ENCODE results near the gene CCDC91.
"Not testable (repeated sequence)": the region's sequence is repeated elsewhere in the genome, so short reads cannot be mapped to it uniquely, and the experiment has no call there.

Gene CCDC91

DNA sequence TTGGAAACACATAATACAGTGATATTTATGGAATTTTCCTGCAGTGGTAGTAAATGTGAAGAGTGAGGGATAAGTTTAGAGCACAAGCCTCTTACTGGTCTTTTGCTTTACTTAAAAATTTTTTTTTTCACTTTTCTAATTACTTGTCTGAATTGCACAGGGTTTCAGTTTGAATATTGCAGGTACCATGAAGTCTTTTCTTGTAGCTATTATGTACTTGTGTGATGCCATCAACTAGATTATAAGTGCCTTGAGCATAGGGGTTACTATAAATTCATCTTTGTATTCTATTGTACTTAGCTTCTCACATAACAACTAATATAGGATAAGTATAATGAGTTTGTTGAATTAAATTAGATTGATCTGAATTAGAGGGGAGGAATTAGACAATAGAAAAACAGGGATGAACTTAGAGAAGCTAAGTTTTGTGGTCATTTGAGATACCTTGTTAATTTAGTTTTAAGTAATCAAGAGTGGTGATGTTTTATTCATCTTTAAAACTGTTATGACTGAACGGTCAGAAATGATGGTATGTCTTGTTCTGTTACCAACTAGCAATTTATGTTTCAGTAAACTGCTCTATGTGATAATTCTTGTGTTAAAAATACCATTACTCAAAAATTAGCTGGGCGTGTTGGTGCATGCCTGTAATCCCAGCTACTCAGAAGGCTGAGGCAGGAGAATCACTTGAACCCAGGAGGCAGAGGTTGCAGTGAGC, 42.1 kb downstream of the CCDC91 start:
- no peak for DNase-seq (ENCODE audit: low read depth in 2 of 2)

DNA sequence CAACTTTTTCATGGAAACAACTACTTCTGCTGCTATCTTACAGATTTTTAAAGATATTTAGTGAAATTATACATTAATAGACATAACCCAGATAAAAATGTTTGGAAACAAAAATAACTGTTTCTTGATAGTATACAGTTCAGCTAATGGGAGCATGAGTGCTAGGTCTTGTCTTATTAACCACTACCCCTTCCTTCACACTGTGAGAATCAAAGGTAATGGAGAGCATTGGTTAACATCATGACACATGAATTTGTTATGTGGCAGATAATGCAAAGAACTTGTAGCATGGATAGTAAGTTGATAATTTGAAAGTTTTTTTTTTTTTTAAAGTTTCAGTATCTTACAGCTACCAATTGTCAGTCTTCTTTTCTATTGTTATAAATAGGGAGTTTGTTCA, 44.2 kb downstream of the CCDC91 start:
- no peak for DNase-seq (ENCODE audit: low read depth in 2 of 2)

DNA sequence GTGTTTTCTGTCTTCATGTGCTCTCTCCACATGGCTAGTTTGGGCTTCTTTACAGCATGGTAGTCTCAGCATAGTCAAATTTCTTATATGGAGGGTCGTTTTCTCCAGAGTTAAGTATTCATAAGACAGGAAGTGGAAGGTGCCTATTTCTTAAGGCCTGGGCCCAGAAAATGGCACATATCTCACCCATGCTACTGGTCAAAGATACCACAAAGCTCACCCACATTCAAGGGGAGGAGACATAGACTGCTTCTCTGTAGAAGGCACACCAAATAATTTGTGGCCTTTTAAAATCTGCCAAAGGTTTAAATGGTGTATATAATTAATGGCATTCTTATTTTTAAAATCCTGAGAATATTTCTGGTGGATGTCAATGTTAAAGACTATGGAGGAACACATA, 44.8 kb downstream of the CCDC91 start:
- no peak for DNase-seq (ENCODE audit: low read depth in 2 of 2)

DNA sequence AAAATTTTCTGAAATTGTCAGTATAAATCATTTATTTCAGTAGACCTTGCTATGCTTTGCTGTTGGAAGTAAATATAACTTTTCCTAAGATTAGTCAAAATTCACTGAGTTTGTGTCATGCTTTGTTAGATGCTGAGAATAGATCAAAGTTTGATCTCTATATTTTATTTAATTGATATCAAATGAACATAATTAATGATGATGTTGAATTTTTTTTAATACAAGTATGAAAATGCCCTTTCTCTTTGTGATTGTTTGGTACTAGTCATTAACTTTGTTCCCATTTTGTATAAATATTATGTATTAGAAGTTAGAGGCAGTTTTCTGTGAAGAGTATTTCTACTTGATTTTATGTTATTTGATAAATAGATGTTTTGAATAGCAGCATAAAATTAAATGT, 45.7 kb downstream of the CCDC91 start:
- no peak for DNase-seq (ENCODE audit: low read depth in 2 of 2)

DNA sequence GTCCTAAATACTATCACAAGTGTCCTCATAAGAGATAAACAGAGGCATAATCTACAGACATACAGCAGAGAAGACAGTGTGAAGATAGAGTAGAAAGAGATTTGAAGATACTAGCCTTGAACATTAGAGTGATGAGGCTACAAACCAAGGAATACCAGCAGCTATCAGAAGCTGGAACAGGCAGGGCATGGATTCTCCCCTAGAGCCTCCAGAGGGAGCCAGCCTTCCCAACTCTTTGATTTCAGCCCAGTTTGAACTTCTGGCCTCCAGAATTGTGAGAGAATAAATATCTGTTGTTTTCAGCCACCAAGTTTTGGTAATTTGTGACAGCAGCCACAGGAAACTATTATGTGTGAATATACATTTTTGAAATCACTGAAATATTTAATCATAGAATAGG, 47.2 kb downstream of the CCDC91 start:
- DNase-seq (ENCODE audit: low read depth in 2 of 2): no peak

DNA sequence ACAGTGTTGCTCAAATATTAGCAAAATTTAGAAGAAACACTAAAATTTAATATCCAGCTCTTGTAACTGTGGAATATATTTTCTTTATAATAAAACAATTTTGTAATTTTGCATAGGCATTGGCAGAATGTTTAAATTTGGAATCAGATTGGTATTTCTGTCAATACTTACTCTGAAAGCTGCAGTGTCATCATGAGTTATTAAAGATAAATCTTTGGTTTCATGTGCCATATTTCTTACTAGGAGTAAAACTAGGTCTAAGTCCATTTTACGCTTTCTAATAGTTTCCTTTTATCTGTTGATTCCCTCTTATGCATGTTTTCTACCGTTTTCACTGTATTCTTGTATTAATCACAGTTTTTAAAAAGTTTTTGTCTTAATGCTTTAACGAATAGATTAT, 49.7 kb downstream of the CCDC91 start:
- DNase-seq (ENCODE audit: low read depth in 2 of 2): no peak

DNA sequence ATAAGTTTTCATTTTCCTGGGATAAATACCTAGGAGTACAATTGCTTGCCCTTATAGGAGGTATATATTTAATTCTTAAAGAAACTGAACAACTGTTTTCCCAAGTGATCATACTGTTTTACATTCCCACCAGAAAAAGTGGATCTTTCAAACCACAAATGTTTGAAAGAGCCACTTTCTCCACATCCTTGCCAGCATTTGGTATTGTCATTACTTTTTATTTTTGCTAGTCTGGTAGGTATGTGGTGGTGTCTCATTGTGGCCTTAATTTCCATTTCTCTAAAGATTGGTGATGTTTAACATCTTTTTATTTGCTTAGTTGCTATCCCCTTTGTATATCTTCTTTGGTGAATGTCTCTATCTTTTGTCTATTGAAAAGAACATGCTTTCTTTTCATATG, 50.6 kb downstream of the CCDC91 start:
- DNase-seq (ENCODE audit: low read depth in 2 of 2): no peak

DNA sequence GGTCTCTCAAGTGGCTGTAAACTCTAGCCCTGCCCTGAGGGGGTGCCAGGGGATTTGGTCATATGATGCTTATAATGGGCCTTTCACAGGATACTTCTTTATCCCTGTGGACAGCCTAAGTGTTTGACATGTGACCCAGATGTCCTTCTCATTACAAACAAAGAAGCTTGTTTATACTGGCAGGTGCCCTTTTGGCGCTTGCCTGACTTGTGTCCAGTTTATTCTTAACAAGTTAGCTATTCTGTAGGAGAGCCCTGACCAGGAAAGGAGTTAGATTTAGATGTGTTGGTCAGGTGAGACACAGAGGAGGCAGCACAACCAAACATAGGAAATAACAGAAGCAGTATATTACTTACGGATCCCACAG, 51.9 kb downstream of the CCDC91 start:
- DNase-seq (ENCODE audit: low read depth in 2 of 2): no peak

DNA sequence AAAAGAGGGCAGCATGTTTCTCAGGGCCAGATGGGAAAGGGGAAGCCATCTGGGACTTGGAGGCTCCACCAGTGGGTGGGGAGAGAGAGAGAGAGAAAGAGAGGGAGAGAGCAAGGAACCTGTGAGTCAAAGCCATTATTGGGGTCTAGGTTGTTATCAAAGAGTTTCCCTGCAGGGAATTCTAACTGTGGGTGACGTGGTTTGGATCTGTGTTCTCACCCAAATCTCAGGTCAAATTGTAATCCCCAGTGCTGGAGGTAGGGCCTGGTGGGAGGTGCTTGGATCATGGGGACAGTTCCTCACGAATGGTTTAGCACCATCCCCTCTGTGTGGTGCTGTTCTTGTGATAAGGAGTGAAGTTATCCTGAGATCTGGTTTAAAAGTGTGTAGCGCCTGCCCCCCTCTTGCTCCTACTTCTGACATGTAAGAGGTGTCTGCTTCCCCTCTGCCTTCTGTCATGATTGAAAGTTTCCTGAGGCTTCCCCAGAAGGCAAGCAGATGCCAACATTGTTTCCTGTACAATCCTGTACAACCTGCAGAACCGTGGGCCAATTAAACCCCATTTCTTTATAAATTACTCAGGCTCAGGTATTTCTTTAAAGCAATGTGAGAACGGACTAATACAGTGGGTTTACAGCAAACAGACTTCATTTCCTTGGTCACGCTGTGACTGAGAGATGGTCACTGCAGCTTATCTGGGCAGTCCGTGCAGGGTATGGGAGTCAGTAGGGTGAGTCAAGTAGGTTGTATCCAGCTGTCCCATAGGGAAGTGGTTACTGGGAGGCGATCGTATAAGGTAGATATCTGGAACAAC, 52.4 kb downstream of the CCDC91 start:
- no peak for DNase-seq (ENCODE audit: low read depth in 2 of 2)

DNA sequence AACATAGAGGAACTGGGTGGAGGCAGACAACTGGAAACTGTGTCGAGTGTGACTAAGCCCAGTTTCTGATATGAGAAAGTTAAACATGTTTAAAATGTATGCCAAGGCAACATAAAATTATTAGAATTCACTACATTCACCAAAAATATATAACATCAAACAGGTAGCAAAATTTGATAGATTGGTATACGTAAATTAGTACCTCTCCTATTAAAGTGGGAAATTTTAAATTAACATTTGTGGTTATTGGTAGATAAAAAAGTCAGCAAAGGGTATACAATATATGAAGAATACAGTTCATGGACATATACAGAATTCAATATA, 53.0 kb downstream of the CCDC91 start:
- no peak for DNase-seq (ENCODE audit: low read depth in 2 of 2)

DNA sequence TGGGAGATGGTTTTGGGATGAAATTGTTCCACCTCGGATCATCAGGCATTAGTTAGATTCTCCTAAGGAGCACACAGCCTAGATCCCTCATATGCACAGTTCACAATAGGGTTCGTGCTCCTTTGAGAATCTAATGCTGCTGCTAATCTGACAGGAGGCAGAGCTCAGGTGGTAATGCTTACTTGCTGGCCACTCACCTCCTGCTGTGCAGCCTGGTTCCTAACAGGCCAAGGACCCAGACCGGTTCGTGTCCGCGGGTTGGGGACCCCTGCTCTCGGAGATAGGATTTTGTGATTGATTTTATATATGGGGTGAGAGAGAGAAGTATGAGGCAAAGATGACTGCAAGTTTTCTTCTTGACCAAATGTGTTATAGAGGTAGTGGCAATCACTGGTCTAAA, 57.5 kb downstream of the CCDC91 start:
- no peak for DNase-seq (ENCODE audit: low read depth in 2 of 2)

DNA sequence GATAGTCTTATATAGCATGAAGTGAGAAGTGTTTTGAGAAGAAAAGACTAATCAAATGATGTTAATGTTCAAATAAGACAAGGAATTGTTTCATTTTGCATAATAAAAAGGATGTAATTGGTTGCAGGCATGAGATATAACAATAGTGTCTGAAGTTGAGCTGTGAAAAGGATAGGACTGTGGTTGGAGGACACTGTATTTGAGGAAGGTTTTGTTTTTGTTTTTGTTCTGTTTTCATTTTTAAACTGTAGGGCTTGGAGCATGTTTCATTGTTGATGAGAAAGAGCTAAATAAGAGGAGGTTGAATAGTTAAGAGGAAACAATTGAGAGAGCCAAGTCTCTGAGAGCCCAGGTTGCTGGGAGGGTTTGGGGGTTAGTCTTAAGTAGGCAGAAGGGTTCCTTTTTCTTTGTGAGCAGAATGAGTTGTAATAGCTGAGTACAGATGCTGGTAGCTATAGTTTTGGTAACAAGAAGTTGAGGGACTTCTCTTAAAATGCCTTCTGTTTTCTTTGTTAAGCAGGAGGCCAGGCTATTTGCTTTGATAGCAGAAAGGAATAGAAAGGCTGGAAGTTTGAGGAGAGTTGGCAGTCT, 58.4 kb downstream of the CCDC91 start:
- DNase-seq (ENCODE audit: low read depth in 2 of 2): no peak

DNA sequence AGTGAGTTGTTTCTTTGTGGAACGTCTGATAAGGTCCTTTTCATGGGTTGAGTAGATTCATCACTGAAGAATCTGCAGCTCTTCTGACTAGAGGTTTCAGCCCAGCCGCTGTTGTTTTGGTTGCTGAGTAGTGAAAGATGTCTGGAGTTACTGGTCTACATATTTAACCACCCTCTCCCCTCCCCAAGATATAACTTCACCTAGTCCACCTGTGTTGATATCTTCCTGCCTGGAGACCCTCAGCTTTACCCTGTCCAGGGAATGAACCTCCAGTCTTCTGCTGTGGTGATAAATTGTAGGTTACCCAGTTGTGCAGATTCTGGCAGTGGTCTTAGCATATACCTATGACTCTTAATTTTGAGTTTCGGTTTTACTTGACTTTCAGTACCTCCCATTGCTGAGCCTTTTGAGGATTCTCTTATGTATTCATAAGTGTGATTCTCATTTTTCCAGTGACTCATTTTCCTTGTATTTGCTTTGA, 62.9 kb downstream of the CCDC91 start:
- peak; percentile 23 to 30 for DNase-seq (ENCODE audit: low read depth in 2 of 2)

DNA sequence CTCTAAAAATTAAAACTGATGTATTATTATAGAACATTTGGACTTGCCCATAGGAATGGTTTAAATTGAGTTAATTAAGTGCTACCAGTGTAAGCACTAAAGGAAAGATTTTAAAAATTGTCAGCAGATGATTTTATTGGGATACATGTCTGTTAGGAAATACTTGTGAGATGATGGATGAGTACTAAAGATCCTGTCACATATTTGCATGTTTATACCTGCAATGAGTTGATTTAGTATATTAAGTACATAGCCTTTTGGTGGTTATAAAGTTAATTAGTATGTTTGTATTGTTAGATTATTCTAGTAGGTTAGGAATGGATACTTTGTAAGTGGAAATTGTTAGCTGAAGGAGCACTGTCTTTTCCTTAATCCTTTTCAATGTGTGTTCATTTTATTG, 67.2 kb downstream of the CCDC91 start:
- no peak for DNase-seq (ENCODE audit: low read depth in 2 of 2)

DNA sequence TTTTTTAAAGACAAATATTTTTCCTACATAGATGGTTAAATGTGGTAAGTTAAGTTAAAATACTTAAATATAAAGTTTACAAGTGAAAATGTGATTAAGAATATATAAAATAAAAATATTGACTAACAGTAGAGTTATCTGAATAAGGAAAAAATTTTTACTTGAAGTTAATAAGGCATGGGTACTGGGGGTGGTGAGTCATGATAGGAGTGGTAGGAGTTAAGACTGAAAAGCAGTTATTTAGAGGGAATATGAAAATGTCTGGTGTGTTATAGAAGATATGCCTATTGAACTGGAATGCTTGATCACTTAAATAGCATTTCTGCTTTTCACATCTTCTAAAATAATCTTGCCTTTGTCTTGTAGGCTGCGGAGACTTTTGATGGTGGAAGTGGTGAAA, 68.7 kb downstream of the CCDC91 start:
- no peak for DNase-seq (ENCODE audit: low read depth in 2 of 2)

DNA sequence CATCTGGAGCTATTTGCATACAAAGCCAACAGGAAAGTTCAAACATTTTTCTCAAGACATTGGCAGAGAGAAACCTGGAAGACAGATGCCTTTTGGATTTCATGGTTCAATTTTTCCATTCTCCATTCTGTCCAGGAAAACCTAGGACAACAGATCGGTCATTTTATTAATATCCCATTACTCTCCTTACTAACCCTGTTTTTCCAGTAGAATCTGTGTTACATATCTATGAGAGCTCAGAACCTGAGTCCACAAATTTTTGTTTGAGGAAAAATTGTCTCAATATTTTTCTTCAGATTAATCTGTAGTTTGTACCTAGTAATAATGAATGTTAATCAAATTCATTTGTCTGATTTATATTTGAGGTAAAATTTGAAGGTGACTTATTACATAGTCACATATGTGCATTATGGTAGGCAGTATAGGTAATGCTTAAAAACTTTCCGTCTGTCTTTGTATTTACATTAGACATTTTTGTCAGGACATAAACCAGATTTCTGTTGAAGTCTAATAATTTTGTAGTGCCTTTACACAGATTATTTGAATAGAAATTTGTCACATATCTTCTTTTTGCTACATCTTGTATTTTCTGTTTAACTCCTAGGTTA, 75.3 kb downstream of the CCDC91 start:
- DNase-seq (ENCODE audit: low read depth in 2 of 2): no peak

DNA sequence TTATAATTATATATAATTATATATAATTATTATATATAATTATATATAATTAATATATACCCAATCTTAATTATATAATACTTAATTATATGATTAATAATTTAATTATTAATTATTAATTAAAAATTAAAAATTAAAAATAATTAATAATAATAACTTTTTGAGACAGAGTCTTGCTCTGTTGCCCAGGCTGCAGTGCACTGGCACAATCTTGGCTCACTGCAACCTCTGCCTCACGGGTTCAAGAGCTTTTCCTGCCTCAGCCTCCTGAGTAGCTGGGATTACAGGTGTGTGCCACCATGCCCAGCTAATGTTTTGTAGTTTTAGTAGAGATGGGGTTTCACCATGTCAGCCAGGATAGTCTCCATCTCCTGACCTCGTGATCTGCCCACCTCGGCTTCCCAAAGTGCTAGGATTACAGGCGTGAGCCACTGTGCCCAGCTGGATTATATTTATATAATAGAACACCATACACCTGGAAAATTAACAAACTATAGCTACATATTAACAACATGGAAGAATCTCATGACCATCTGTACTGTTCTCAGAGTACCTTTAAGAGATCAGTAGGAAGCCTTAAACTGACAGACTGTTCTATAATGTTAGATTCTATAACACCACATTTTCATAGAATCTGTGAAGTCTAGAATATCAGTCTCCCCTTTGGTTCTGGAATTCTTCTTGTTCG, 77.8 kb downstream of the CCDC91 start:
- DNase-seq (ENCODE audit: low read depth in 2 of 2): not testable (repeated sequence)

DNA sequence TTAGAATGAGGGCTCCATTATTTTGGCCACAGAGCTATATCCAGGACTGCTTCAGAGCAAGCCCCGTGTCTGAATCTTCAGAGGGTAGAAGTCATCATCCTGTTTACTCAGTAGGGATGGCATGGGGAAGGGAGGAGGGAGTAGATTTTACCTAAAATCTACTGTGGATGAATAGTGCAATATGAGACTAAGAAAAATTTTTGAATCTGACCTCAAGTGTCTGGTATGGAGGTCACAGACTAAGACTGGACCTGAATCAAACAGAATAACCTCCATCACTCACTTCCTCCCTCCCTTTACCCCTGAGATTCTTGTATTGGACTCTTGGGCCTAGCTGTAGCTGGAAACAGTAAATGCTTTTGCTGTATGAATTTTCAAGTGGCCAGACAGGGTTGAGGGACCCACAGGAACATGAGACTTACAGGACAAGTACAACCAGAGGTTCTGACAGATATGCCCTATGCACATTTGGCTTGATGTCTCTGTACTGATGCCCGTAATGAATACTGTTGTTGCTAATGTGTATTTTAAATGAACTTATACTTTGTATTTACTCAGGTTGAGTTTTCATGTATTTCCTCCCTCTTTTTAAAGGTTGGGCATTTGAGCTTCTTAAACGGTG, 78.5 kb downstream of the CCDC91 start:
- no peak for DNase-seq (ENCODE audit: low read depth in 2 of 2)

DNA sequence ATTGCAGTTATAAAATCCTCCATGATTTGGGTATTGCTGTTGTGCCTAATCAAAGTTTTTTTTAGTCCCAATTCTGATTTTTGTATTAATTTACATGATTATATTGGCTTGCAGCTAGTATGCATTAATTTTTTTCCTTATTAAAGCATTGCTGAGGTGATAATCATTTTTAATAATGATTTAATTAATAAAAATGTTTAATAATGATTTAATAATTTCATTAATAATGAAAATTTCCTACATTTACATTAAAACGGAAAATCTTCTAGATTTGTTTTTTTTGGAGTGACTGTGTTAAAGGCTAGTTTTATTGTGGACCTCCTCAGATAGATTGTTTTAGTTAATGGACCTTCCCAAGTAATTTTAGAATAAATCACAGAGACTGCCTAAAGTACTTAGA, 79.6 kb downstream of the CCDC91 start:
- DNase-seq (ENCODE audit: low read depth in 2 of 2): no peak

DNA sequence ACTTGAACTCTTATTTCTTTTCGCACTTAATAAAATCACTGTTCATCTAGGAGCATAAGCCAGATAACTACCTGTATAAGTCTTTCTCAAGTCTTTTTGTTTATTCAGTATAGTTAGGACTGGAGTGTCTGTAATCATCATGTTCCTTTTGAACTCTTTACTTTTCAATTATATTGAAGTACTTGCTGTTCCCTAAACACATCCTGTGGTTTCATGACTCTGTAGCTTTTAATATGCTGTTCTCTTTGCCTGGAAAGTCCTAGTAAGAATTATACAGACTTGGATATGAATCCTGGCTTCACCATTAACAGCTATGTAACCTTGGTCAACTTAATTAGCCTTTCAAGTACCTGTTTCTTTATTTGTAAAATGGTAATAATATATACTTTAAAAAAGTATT, 88.2 kb downstream of the CCDC91 start:
- DNase-seq (ENCODE audit: low read depth in 2 of 2): no peak

DNA sequence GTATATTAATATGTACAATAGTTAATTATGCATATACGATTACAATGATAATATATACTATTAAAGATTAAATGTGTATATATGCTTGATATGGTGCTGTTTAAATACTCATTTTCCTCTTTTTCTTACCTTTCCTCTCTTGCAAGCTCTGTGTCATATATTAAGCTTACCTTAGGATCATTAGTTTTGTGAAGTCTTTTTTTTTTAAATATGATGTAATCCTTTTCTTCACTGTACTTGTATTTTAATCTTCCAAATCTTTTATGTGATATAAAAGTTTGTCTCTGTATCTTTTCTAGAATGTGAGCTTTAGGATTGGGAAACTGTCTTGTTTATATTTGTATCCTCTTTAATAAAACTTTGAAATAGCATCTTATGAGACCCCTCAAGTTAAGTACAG, 88.7 kb downstream of the CCDC91 start:
- no peak for DNase-seq (ENCODE audit: low read depth in 2 of 2)

DNA sequence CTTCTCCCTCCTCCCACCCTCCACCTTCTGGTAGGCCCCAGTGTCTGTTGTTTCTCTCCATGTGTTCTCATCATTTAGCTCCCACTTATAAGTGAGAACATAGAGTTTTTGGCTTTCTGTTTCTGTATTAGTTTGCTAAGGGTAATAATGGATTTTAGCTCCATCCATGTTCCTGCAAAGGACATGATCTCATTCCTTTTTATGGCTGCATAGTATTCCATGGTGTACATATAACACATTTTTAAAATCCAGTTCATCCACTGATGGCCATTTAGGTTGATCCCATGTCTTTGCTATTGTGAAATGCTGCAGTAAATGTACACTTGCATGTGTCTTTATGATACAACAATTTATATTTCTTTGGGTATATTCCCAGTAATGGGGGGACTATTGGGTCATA, 96.1 kb downstream of the CCDC91 start:
- DNase-seq (ENCODE audit: low read depth in 2 of 2): no peak

Measured in stimulated activated CD4-positive, alpha-beta T cell treated with anti-CD3 and anti-CD28 coated beads, Interleukin-15, amount 100 ng/mL, for 48 hours (primary cell).